Measurements from ENCODE around the gene ZFP36L2. TPM values are rescaled to one million over a fixed set of nuclear protein-coding genes. Genes with fewer than 3 reads are reported as not detected.

The ZFP36L2 gene, protein sequence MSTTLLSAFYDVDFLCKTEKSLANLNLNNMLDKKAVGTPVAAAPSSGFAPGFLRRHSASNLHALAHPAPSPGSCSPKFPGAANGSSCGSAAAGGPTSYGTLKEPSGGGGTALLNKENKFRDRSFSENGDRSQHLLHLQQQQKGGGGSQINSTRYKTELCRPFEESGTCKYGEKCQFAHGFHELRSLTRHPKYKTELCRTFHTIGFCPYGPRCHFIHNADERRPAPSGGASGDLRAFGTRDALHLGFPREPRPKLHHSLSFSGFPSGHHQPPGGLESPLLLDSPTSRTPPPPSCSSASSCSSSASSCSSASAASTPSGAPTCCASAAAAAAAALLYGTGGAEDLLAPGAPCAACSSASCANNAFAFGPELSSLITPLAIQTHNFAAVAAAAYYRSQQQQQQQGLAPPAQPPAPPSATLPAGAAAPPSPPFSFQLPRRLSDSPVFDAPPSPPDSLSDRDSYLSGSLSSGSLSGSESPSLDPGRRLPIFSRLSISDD
- 100 to 1,000 TPM; 301 to 305 TPM for total RNA-seq

DNA sequence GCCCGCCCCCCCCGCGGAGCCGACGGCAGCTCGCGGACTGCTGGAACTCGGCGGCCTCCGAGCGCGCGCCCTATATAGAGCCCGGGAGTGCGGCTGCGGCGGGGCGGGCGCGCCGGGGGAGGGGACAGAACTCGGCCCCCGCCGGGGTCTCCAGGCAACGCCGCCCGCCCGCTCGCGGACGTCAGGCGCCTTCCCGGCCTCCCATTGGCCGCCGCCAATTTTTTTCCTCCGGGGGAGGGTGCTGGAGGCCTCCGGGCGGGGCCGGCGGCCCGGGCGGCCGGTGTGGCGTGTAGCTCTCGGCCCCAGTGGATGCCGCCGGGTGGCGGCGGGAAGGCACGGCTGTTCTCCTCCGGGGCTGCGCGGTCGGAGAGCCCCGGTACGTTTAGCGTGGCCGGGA is at the start of gene ZFP36L2:
Gene ZFP36L2 (minus strand): TSS at position 49 of the 397 bp plus-strand sequence. CDS start 291 bp downstream, outside the sequence.

Measured in activated naive CD4-positive, alpha-beta T cell treated with anti-CD3 and anti-CD28 coated beads, Interleukin-2, amount 10 ng/mL, durations not matched to agents 5 hours and 36 hours (primary cell).